ENCODE measurements around the gene RELA. TPM values are rescaled to one million over a fixed set of nuclear protein-coding genes. Genes with fewer than 3 reads are reported as not detected.

The RELA gene
- total and polyA plus RNA-seq, 2 donors (not counting 1 experiment from before 2014, with no cell fraction given), result 124 to 154 TPM

DNA sequence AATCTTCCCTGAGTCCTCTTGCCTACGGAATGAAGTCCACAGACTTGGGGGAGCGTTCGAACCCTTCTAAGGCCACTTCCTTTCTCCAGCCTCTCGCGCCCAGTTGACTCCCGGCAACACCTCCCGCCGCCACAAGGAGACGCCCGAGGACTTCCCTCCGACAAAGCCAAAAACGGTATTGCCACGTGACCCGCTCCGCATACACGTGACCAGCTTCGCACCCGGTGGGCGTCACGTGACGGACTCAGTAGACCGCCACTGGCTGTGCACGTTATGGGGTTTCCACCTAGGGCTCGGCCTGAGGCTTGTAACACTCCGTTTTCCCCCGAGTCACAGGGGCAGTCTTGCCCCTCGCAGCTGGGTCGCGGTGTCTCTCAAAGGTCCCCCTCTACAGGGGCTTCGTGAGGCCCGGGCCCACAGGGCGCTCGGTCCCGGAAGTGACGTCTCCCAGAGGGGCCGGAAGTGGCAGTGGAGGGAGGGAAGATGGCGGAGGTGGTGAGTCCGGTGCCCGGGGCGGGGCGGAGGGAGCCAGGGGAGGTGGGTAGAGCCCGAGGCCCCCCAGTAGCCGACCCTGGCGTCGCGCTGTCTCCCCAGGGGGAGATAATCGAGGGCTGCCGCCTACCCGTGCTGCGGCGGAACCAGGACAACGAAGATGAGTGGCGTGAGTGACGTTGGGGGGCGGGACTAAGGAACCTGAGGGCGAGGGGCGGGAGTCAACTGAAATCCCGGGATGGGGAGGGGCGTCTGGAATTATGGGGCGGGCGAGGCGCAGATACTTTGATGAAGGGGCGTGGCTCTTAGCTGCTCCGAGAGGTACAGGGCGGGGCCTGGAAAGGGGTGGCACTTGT is 49.3 kb upstream of the RELA start, which contains the start of gene KAT5:
Gene KAT5 (plus strand): TSS at position 468 of the 848 bp plus-strand sequence. CDS start 16 bp downstream, at position 484.
- H3K4me1 Mint-ChIP-seq, result peaks cover 27% of the 10 kb centered on the region
- ChIA-PET POLR2A (interaction anchor here (0.5 to 2.6 kb wide), 24 partner anchors 9 to 344 kb away, joined by 3 to 28 read pairs (median 5); partner anchors contain the start of genes AP5B1, CCDC85B, FAM89B and PCNX3), CTCF (interaction anchor here (0.7 to 2.9 kb wide), 45 partner anchors 8 to 428 kb away, joined by 3 to 49 read pairs (median 5); partner anchors contain the start of genes AP5B1, CCDC85B, FIBP and MUS81)
- peak within 1 kb of the TSS; percentile 99 for H3K9ac ChIP-seq (ENCODE audit: low read length)
- peaks cover 10 to 17% of the 10 kb centered on the region in 2 donors for H3K4me1 ChIP-seq (ENCODE audit: control insufficient read depth in 2 of 2, insufficient read depth in 2 of 2, low read length in 2 of 2)
- DNase-seq (peak; percentile 100), ATAC-seq (ENCODE audit: low read depth) (peak; percentile 82)
- H3K27ac ChIP-seq (ENCODE audit: low read length in 2 of 2), result peak within 1 kb of the TSS; percentile 98 to 99
- intact Hi-C loops (cut with micrococcal nuclease), result loop anchor here (1.0 to 5.0 kb wide), 13 partner anchors 8 to 555 kb away; partner anchors contain the start of genes AP5B1, CCDC85B, CFL1 and MAP3K11
- peaks cover 21% of the 10 kb centered on the region for H3K79me2 ChIP-seq (ENCODE audit: control insufficient read depth, insufficient read depth, low read length)
- H3K4me3 ChIP-seq (ENCODE audit: control extremely low read depth in 1 of 5, extremely low read depth in 1 of 5, insufficient read depth in 1 of 5, low read depth in 2 of 5, low read length in 4 of 5), result peak within 1 kb of the TSS; percentile 41 to 94 (median 84)
- peaks cover 18% of the 10 kb centered on the region for H4K20me1 ChIP-seq (ENCODE audit: control insufficient read depth, insufficient read depth, low read length, poor library complexity, severe bottlenecking)
- no peaks in the 10 kb centered on the region for H3K27me3 ChIP-seq (replicated peaks in 1 of 4; ENCODE audit: control extremely low read depth in 1 of 4, control insufficient read depth in 3 of 4, insufficient read depth in 4 of 4, low read length in 3 of 4)
- no peaks in the 10 kb centered on the region for H3K9me3 Mint-ChIP-seq (ENCODE audit: insufficient read depth)
- peaks cover 0 to 39% of the 10 kb centered on the region in 2 experiments for H3K36me3 ChIP-seq (replicated peaks in 1 of 2; ENCODE audit: control extremely low read depth in 1 of 2, control insufficient read depth in 1 of 2, extremely low read depth in 1 of 2, insufficient read depth in 2 of 2, low read length in 1 of 2)
- WGBS (ENCODE audit: insufficient coverage), result under 1% methylated on average over 65 of the region's 65 CpGs
- peak within 1 kb of the TSS; percentile 92 for H3K4me3 Mint-ChIP-seq
- peak within 1 kb of the TSS; percentile 100 for H2AFZ ChIP-seq (ENCODE audit: insufficient read depth, low read depth, low read length, poor library complexity, severe bottlenecking)
- peak within 1 kb of the TSS; percentile 90 for H3K4me2 ChIP-seq (replicated peaks; ENCODE audit: low read depth, low read length, poor library complexity, severe bottlenecking)
- H3K27me3 Mint-ChIP-seq, result no peaks in the 10 kb centered on the region
- peak within 1 kb of the TSS; percentile 99 for H3K27ac Mint-ChIP-seq
- H3K9me3 ChIP-seq (ENCODE audit: control extremely low read depth in 1 of 3, control insufficient read depth in 2 of 3, insufficient read depth in 1 of 3, low read length in 2 of 3), result no peaks in the 10 kb centered on the region
- TF ChIP-seq EZH2 (IDR thresholded peaks at IDR 0.05; ENCODE audit: borderline replicate concordance, insufficient read depth, low read depth, low read length, poor library complexity, severe bottlenecking), result no peak
- TF ChIP-seq, protein P1, sequence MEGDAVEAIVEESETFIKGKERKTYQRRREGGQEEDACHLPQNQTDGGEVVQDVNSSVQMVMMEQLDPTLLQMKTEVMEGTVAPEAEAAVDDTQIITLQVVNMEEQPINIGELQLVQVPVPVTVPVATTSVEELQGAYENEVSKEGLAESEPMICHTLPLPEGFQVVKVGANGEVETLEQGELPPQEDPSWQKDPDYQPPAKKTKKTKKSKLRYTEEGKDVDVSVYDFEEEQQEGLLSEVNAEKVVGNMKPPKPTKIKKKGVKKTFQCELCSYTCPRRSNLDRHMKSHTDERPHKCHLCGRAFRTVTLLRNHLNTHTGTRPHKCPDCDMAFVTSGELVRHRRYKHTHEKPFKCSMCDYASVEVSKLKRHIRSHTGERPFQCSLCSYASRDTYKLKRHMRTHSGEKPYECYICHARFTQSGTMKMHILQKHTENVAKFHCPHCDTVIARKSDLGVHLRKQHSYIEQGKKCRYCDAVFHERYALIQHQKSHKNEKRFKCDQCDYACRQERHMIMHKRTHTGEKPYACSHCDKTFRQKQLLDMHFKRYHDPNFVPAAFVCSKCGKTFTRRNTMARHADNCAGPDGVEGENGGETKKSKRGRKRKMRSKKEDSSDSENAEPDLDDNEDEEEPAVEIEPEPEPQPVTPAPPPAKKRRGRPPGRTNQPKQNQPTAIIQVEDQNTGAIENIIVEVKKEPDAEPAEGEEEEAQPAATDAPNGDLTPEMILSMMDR (IDR thresholded peaks at IDR 0.05), result peak; percentile 98

Measured in B cell (primary cell).